IMR-90 (cell line): ENCODE results near the gene TMEM52B.

Experiments
- CEBPB ChIP-seq: IDR thresholded peaks from 2 replicates; pipeline ENCODE4 v1.6.1; 2012; ENCODE audit warnings: low read depth, low read length, improper control_type of control experiment
- MAZ ChIP-seq: IDR thresholded peaks from 2 replicates; pipeline ENCODE4 v1.6.1; 2012; ENCODE audit warnings: low read depth, mild to moderate bottlenecking, low read length, improper control_type of control experiment, moderate library complexity, borderline replicate concordance
- MXI1 ChIP-seq: IDR thresholded peaks from 2 replicates; pipeline ENCODE4 v1.6.1; 2012; ENCODE audit warnings: low read depth, mild to moderate bottlenecking, low read length, moderate library complexity, borderline replicate concordance
- POLR2A ChIP-seq: IDR thresholded peaks from 2 replicates; pipeline ENCODE4 v1.6.1; 2012; ENCODE audit warnings: mild to moderate bottlenecking, low read depth, low read length
- RAD21 ChIP-seq: IDR thresholded peaks from 2 replicates; pipeline ENCODE4 v1.6.1; 2012; ENCODE audit warnings: low read length, improper control_type of control experiment
- RCOR1 ChIP-seq: IDR thresholded peaks from 2 replicates; pipeline ENCODE4 v1.6.1; 2012; ENCODE audit warnings: mild to moderate bottlenecking, low read length, improper control_type of control experiment; ENCODE audit not compliant: insufficient replicate concordance
- RFX5 ChIP-seq: IDR thresholded peaks from 2 replicates; pipeline ENCODE4 v1.8.0; 2012; ENCODE audit warnings: low read depth, mild to moderate bottlenecking, low read length, moderate library complexity
- SMC3 ChIP-seq: fragments of 150-350 bp; IDR thresholded peaks from 2 replicates; pipeline ENCODE4 v1.6.1; 2016; ENCODE audit warnings: low read depth, mild to moderate bottlenecking, antibody characterized with exemption, low read length, moderate library complexity
- TF ChIP-seq, protein P1 (sequence below): conservative IDR thresholded peaks from 2 replicates; pipeline ENCODE4 v1.5.1; 2012; ENCODE audit warnings: mild to moderate bottlenecking, low read depth, low read length, improper control_type of control experiment

GRCh38 chr12:10178821-10179220, at the start of gene TMEM52B:
- TF ChIP-seq, protein P1, sequence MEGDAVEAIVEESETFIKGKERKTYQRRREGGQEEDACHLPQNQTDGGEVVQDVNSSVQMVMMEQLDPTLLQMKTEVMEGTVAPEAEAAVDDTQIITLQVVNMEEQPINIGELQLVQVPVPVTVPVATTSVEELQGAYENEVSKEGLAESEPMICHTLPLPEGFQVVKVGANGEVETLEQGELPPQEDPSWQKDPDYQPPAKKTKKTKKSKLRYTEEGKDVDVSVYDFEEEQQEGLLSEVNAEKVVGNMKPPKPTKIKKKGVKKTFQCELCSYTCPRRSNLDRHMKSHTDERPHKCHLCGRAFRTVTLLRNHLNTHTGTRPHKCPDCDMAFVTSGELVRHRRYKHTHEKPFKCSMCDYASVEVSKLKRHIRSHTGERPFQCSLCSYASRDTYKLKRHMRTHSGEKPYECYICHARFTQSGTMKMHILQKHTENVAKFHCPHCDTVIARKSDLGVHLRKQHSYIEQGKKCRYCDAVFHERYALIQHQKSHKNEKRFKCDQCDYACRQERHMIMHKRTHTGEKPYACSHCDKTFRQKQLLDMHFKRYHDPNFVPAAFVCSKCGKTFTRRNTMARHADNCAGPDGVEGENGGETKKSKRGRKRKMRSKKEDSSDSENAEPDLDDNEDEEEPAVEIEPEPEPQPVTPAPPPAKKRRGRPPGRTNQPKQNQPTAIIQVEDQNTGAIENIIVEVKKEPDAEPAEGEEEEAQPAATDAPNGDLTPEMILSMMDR, result no peak
- TF ChIP-seq SMC3, result no peak
- no peak for TF ChIP-seq POLR2A
- no peak for TF ChIP-seq RCOR1
- TF ChIP-seq CEBPB, result no peak
- no peak for TF ChIP-seq MAZ
- no peak for TF ChIP-seq RAD21
- TF ChIP-seq MXI1, result no peak
- TF ChIP-seq RFX5, result no peak
